IMR-90 (cell line): ENCODE data around the gene UNC79. TPM values are rescaled to one million over a fixed set of nuclear protein-coding genes. Genes with fewer than 3 reads are reported as not detected.

Experiments
- ATAC-seq: fragments of 200-7000 bp; cut with Tn5 transposase; 2 replicates; pipeline ENCODE4 v1.9.1; 2020; ENCODE audit warnings: low read depth, mild to moderate bottlenecking, moderate library complexity
- BruUV-seq: library from RNA; stranded (reverse); fragments of 400-500 nt; replicated peaks from 2 replicates; lab custom pipeline; 2021; lab: Mats Ljungman, UMichigan
- CTCF ChIA-PET: fragments of 300-600 bp; formaldehyde crosslinking; extraction: SDS; loops from one replicate; lab custom pipeline; 2021; ENCODE audit warnings: antibody characterized with exemption; lab: Yijun Ruan, JAX
- POLR2A ChIA-PET: fragments of 300-600 bp; sonication (Branson Sonifier 250); formaldehyde crosslinking; loops from one replicate; lab custom pipeline; 2022; ENCODE audit warnings: antibody characterized with exemption; ENCODE audit not compliant: unreplicated experiment; lab: Charles Lee
- DNase-seq: peaks from one replicate; pipeline ENCODE4 v3.0.0; 2013
- H2AFZ ChIP-seq: replicated peaks from 2 replicates; pipeline ENCODE3; 2013; ENCODE audit warnings: low read length, mild to moderate bottlenecking; ENCODE audit not compliant: poor library complexity
- H2AK5ac ChIP-seq: 2 replicates; pipeline ENCODE4 v1.6.1; 2013; ENCODE audit warnings: low read depth, low read length, inconsistent platforms
- H2AK9ac ChIP-seq: replicated peaks from 2 replicates; pipeline ENCODE3; 2013; ENCODE audit warnings: mild to moderate bottlenecking, low read depth, low read length, moderate library complexity; ENCODE audit not compliant: poor library complexity
- H2BK120ac ChIP-seq: 2 replicates; pipeline ENCODE4 v1.6.1; 2013; ENCODE audit warnings: low read depth, low read length, inconsistent platforms
- H2BK15ac ChIP-seq: 3 replicates; pipeline ENCODE4 v1.6.1; 2013; ENCODE audit warnings: low read depth, low read length, inconsistent platforms
- H2BK20ac ChIP-seq: 2 replicates; pipeline ENCODE4 v1.6.1; 2013; ENCODE audit warnings: low read depth, mild to moderate bottlenecking, inconsistent platforms, low read length, moderate library complexity
- H2BK5ac ChIP-seq: 2 replicates; pipeline ENCODE4 v1.6.1; 2013; ENCODE audit warnings: mild to moderate bottlenecking, low read depth, low read length, inconsistent platforms; ENCODE audit not compliant: poor library complexity, severe bottlenecking
- H3K14ac ChIP-seq: replicated peaks from 2 replicates; pipeline ENCODE4 v1.6.1; 2013; ENCODE audit warnings: low read depth, low read length, inconsistent platforms
- H3K18ac ChIP-seq: 2 replicates; pipeline ENCODE4 v1.6.1; 2013; ENCODE audit warnings: low read depth, low read length, control low read depth
- H3K23ac ChIP-seq: 2 replicates; pipeline ENCODE4 v1.6.1; 2013; ENCODE audit warnings: low read depth, low read length, inconsistent platforms
- H3K27ac ChIP-seq: 2 replicates; pipeline ENCODE4 v1.5.1; 2013; ENCODE audit warnings: mild to moderate bottlenecking, control low read depth, low read length; ENCODE audit not compliant: insufficient read depth
- H3K27me3 ChIP-seq: 2 replicates; pipeline ENCODE4 v1.6.1; 2013; ENCODE audit warnings: low read length; ENCODE audit not compliant: control insufficient read depth, insufficient read depth
- H3K36me3 ChIP-seq: 2 replicates; pipeline ENCODE4 v1.6.1; 2013; ENCODE audit warnings: low read length, mixed read lengths; ENCODE audit not compliant: control insufficient read depth, insufficient read depth
- H3K4ac ChIP-seq: 2 replicates; pipeline ENCODE4 v1.6.1; 2013; ENCODE audit warnings: low read depth, low read length, inconsistent platforms
- H3K4me1 ChIP-seq: 2 replicates; pipeline ENCODE4 v1.6.1; 2013; ENCODE audit warnings: low read length, mixed read lengths; ENCODE audit not compliant: control insufficient read depth, insufficient read depth
- H3K4me2 ChIP-seq: 2 replicates; pipeline ENCODE4 v1.6.1; 2013; ENCODE audit warnings: low read depth, mild to moderate bottlenecking, control low read depth, low read length, moderate library complexity
- H3K4me3 ChIP-seq: 2 replicates; pipeline ENCODE4 v1.5.1; 2013; ENCODE audit warnings: low read depth, mild to moderate bottlenecking, control low read depth, low read length, moderate library complexity; ENCODE audit not compliant: insufficient read depth
- H3K56ac ChIP-seq: 2 replicates; pipeline ENCODE4 v1.6.1; 2013; ENCODE audit warnings: low read length, inconsistent platforms; ENCODE audit not compliant: insufficient read depth; ENCODE audit errors: extremely low read depth
- H3K79me1 ChIP-seq, 2 experiments: 2 replicates each; pipeline ENCODE4 v1.6.1; 2013; ENCODE audit warnings: low read length in 2 of 2, inconsistent platforms in 1 of 2, low read depth in 1 of 2
- H3K9ac ChIP-seq: 2 replicates; pipeline ENCODE4 v1.6.1; 2013; ENCODE audit warnings: low read depth, low read length, control low read depth
- H3K9me1 ChIP-seq: 2 replicates; pipeline ENCODE4 v1.6.1; 2013; ENCODE audit warnings: low read length, inconsistent platforms; ENCODE audit not compliant: insufficient read depth
- H3K9me3 ChIP-seq: 2 replicates; pipeline ENCODE4 v1.6.1; 2013; ENCODE audit warnings: low read length; ENCODE audit not compliant: control insufficient read depth, insufficient read depth
- H4K20me1 ChIP-seq: 2 replicates; pipeline ENCODE4 v1.6.1; 2013; ENCODE audit warnings: low read length, inconsistent platforms; ENCODE audit not compliant: insufficient read depth
- H4K5ac ChIP-seq: 2 replicates; pipeline ENCODE4 v1.6.1; 2013; ENCODE audit warnings: mild to moderate bottlenecking, low read depth, low read length, control low read depth
- H4K8ac ChIP-seq, 2 experiments: 2 replicates each; pipeline ENCODE4 v1.6.1; 2013; ENCODE audit warnings: low read depth in 2 of 2, low read length in 2 of 2, control low read depth in 1 of 2, inconsistent platforms in 1 of 2
- H4K91ac ChIP-seq: 2 replicates; pipeline ENCODE4 v1.6.1; 2013; ENCODE audit warnings: low read depth, low read length, inconsistent platforms; ENCODE audit not compliant: insufficient read depth
- BHLHE40 ChIP-seq: fragments of 150-350 bp; IDR thresholded peaks from 2 replicates; pipeline ENCODE4 v1.6.1; 2016; ENCODE audit warnings: mild to moderate bottlenecking, low read depth, low read length
- CEBPB ChIP-seq: IDR thresholded peaks from 2 replicates; pipeline ENCODE4 v1.6.1; 2012; ENCODE audit warnings: low read depth, low read length, improper control_type of control experiment
- CHD1 ChIP-seq: IDR thresholded peaks from 2 replicates; pipeline ENCODE4 v1.6.1; 2012; ENCODE audit warnings: low read depth, low read length, improper control_type of control experiment
- CTCF ChIP-seq: conservative IDR thresholded peaks from 2 replicates; pipeline ENCODE4 v1.5.1; 2012; ENCODE audit warnings: mild to moderate bottlenecking, low read depth, low read length, improper control_type of control experiment
- ELK1 ChIP-seq: fragments of 150-350 bp; IDR thresholded peaks from 2 replicates; pipeline ENCODE4 v1.6.1; 2016; ENCODE audit warnings: low read depth, mild to moderate bottlenecking, low read length, moderate library complexity, borderline replicate concordance
- FOS ChIP-seq: fragments of 150-350 bp; IDR thresholded peaks from 2 replicates; pipeline ENCODE4 v1.6.1; 2016; ENCODE audit warnings: low read depth, low read length
- MAFK ChIP-seq: IDR thresholded peaks from 2 replicates; pipeline ENCODE4 v1.6.1; 2012; ENCODE audit warnings: low read depth, low read length, improper control_type of control experiment
- MAZ ChIP-seq: IDR thresholded peaks from 2 replicates; pipeline ENCODE4 v1.6.1; 2012; ENCODE audit warnings: low read depth, mild to moderate bottlenecking, low read length, improper control_type of control experiment, moderate library complexity, borderline replicate concordance
- MXI1 ChIP-seq: IDR thresholded peaks from 2 replicates; pipeline ENCODE4 v1.6.1; 2012; ENCODE audit warnings: low read depth, mild to moderate bottlenecking, low read length, moderate library complexity, borderline replicate concordance
- NFE2L2 ChIP-seq: fragments of 150-350 bp; IDR thresholded peaks from 2 replicates; pipeline ENCODE4 v1.6.1; 2016; ENCODE audit warnings: low read depth, mild to moderate bottlenecking, low read length
- POLR2A ChIP-seq: IDR thresholded peaks from 2 replicates; pipeline ENCODE4 v1.6.1; 2012; ENCODE audit warnings: mild to moderate bottlenecking, low read depth, low read length
- RAD21 ChIP-seq: IDR thresholded peaks from 2 replicates; pipeline ENCODE4 v1.6.1; 2012; ENCODE audit warnings: low read length, improper control_type of control experiment
- RCOR1 ChIP-seq: IDR thresholded peaks from 2 replicates; pipeline ENCODE4 v1.6.1; 2012; ENCODE audit warnings: mild to moderate bottlenecking, low read length, improper control_type of control experiment; ENCODE audit not compliant: insufficient replicate concordance
- RFX5 ChIP-seq: IDR thresholded peaks from 2 replicates; pipeline ENCODE4 v1.8.0; 2012; ENCODE audit warnings: low read depth, mild to moderate bottlenecking, low read length, moderate library complexity
- SMC3 ChIP-seq: fragments of 150-350 bp; IDR thresholded peaks from 2 replicates; pipeline ENCODE4 v1.6.1; 2016; ENCODE audit warnings: low read depth, mild to moderate bottlenecking, antibody characterized with exemption, low read length, moderate library complexity
- USF2 ChIP-seq: fragments of 150-350 bp; IDR thresholded peaks from 2 replicates; pipeline ENCODE4 v1.6.1; 2017; ENCODE audit warnings: mild to moderate bottlenecking, antibody characterized with exemption, low read length, low read depth
- WGBS, 2 experiments: methylation state at CpG; one replicate each; pipeline versions ENCODE4 v1.1.5 to v1.1.7; 2013; ENCODE audit warnings: missing lambda C conversion rate in 2 of 2; ENCODE audit not compliant: insufficient read length in 1 of 2; ENCODE audit errors: extremely low coverage in 2 of 2; 5-methylcytosine and 5-hydroxymethylcytosine counted together
- dilution Hi-C: fragments of 300-500 bp; cut with HindIII; formaldehyde crosslinking; loops from one replicate; pipeline ENCODE4 v1.14.3; 2018; ENCODE audit warnings: low sequenced_read_pairs; ENCODE audit not compliant: unreplicated experiment
- in situ Hi-C: fragments of 300-500 bp; cut with MboI; formaldehyde crosslinking; loops from 3 replicates; pipeline ENCODE4 v1.14.3; 2019; ENCODE audit warnings: low sequenced_read_pairs, inconsistent platforms, mixed read lengths
- intact Hi-C: fragments of 100-400 bp; cut with micrococcal nuclease; formaldehyde crosslinking; loops from 2 replicates; pipeline ENCODE4 v1.10.0; 2022
- polyA plus RNA-seq, 3 experiments: library from polyadenylated mRNA; depleted of rRNA; stranded (reverse); fragments of >200 nt; gene quantifications; 2 replicates each; pipeline ENCODE4 v1.2.3, GENCODE V29; 2012; ENCODE audit warnings: low replicate concordance in 1 of 3
- total RNA-seq: library from RNA; depleted of rRNA; stranded (reverse); fragments of >200 nt; gene quantifications from 2 replicates; pipeline ENCODE4 v1.2.3, GENCODE V29; 2012

UNC79 gene
- total and polyA plus RNA-seq, 2 of the 4 experiments (the other 2 are of a cell fraction) = under 0.01 TPM

DNA sequence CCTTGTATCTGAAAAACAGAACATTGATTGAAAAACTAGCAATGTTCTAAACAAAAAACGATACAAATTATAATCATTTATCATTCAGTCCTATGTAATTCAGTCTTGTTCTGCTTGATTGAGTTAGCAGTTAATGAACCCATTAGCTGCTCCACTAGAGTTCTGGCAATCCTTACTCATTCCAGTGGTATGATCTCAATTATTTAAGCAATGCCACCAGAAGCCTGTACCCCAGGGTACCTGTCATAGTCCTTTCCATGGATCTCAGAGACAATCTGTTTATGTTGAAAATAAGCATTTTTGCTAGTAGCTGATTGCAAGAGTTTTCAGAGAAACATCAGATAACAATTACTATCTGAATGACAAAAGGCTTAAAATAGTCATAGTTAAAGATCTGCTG lies 115.9 kb downstream of the UNC79 start:
- WGBS, 2 experiments = no CpG with 5 or more reads among the region's 1 CpG
- H3K23ac ChIP-seq = no peak overlapping the region
- H3K4ac ChIP-seq = no peak overlapping the region
- H2AK5ac ChIP-seq = no peak overlapping the region
- H3K27me3 ChIP-seq = no peaks in the 10 kb centered on the region
- H2BK20ac ChIP-seq = no peak overlapping the region
- H3K27ac ChIP-seq = no peak overlapping the region
- POLR2A ChIA-PET = no interaction called here
- no peak overlapping the region for H2BK15ac ChIP-seq
- H3K9ac ChIP-seq = no peak overlapping the region
- H3K4me1 ChIP-seq = no peaks in the 10 kb centered on the region
- H3K56ac ChIP-seq = no peak overlapping the region
- dilution Hi-C loops = no loop called here
- CTCF ChIA-PET = interaction anchor here (0.6 kb wide), 1 partner anchor 59 kb away, joined by 3 read pairs; no protein-coding TSS in a partner anchor
- H3K14ac ChIP-seq = no peak overlapping the region
- H3K9me1 ChIP-seq = no peaks in the 10 kb centered on the region
- H3K4me2 ChIP-seq = no peak overlapping the region
- no peak overlapping the region for H3K4me3 ChIP-seq
- in situ Hi-C loops = loop anchor here (10.0 kb wide), 1 partner anchor 332 kb away; no protein-coding TSS in a partner anchor
- DNase-seq (no peak), ATAC-seq (no peak)
- no peaks in the 10 kb centered on the region for H3K36me3 ChIP-seq
- no peak overlapping the region for H2AFZ ChIP-seq
- intact Hi-C loops = no loop called here
- H4K91ac ChIP-seq = no peak overlapping the region
- H4K8ac ChIP-seq = no peak overlapping the region
- no TSS peak for BruUV-seq
- no peaks in the 10 kb centered on the region for H3K9me3 ChIP-seq
- no peak overlapping the region for H3K18ac ChIP-seq
- no peaks in the 10 kb centered on the region for H3K79me1 ChIP-seq
- H2AK9ac ChIP-seq = no peak overlapping the region
- H4K5ac ChIP-seq = no peak overlapping the region
- H4K20me1 ChIP-seq = no peaks in the 10 kb centered on the region
- H2BK120ac ChIP-seq = no peak overlapping the region
- TF ChIP-seq BHLHE40 (no peak), MXI1 (no peak), RCOR1 (no peak), CHD1 (no peak), SMC3 (no peak), POLR2A (no peak), CTCF (no peak), MAZ (no peak), FOS (no peak), CEBPB (no peak), RAD21 (no peak), ELK1 (no peak), MAFK (no peak), NFE2L2 (no peak), RFX5 (no peak), USF2 (no peak)
- no peak overlapping the region for H2BK5ac ChIP-seq
